Lung (tissue), 12 donors: ENCODE results near the gene TMEM184B. TPM values are rescaled to one million over a fixed set of nuclear protein-coding genes. Genes with fewer than 3 reads are reported as not detected.

ENCODE experiments used
- ATAC-seq: fragments of 200-7000 bp; cut with Tn5 transposase; one replicate; pipeline ENCODE4 v1.9.1; 2020; ENCODE audit warnings: moderate number of reproducible peaks; ENCODE audit not compliant: insufficient read depth, low FRiP score
- DNase-seq, 3 donors: peaks; one replicate each; pipeline ENCODE4 v3.0.0-alpha.2; 2013 to 2017
- H3K27ac ChIP-seq, 2 donors: one replicate each; pipeline ENCODE4 v1.5.1; 2013; ENCODE audit warnings: mild to moderate bottlenecking in 2 of 2, moderate library complexity in 2 of 2, control low read depth in 1 of 2, inconsistent platforms in 1 of 2, low read depth in 1 of 2, low read length in 1 of 2
- H3K27me3 ChIP-seq, 3 donors: one replicate each; pipeline ENCODE4 v1.5.1; 2013; ENCODE audit warnings: low read length in 2 of 3; ENCODE audit not compliant: control insufficient read depth in 3 of 3, insufficient read depth in 3 of 3
- H3K36me3 ChIP-seq, 4 donors: one replicate each; pipeline ENCODE4 v1.5.1; 2013; ENCODE audit warnings: low read length in 4 of 4, mild to moderate bottlenecking in 1 of 4, moderate library complexity in 1 of 4; ENCODE audit not compliant: control insufficient read depth in 4 of 4, insufficient read depth in 4 of 4
- H3K4me1 ChIP-seq, 5 donors: one replicate each; pipeline ENCODE4 v1.5.1; 2013; ENCODE audit warnings: low read length in 5 of 5, mild to moderate bottlenecking in 2 of 5, moderate library complexity in 1 of 5; ENCODE audit not compliant: control insufficient read depth in 5 of 5, insufficient read depth in 5 of 5
- H3K4me3 ChIP-seq: one replicate; pipeline ENCODE4 v1.5.1; 2013; ENCODE audit warnings: mild to moderate bottlenecking, control low read depth, moderate library complexity
- H3K9ac ChIP-seq, 2 donors: one replicate each; pipeline ENCODE4 v1.5.1; 2013; ENCODE audit warnings: low read length in 2 of 2, control low read depth in 1 of 2; ENCODE audit not compliant: insufficient read depth in 1 of 2
- H3K9me3 ChIP-seq, 4 donors: one replicate each; pipeline ENCODE4 v1.5.1; 2013; ENCODE audit warnings: low read length in 3 of 4, mild to moderate bottlenecking in 1 of 4, moderate library complexity in 1 of 4; ENCODE audit not compliant: control insufficient read depth in 4 of 4, insufficient read depth in 3 of 4
- CTCF ChIP-seq: IDR thresholded peaks from 2 replicates; pipeline ENCODE4 v1.5.1; 2012; ENCODE audit warnings: mild to moderate bottlenecking; ENCODE audit errors: control extremely low read depth, extremely low read depth
- WGBS, 2 donors: extraction: QIAGEN DNeasy Blood & Tissue Kit; methylation state at CpG; one replicate each; pipeline ENCODE4 v1.1.7; 2013; 5-methylcytosine and 5-hydroxymethylcytosine counted together
- polyA plus RNA-seq, 2 donors: library from polyadenylated mRNA; stranded (reverse); fragments of 200-250 nt; gene quantifications; one replicate each; pipeline ENCODE4 v1.2.1, GENCODE V29; 2013
- total RNA-seq, 2 donors: library from RNA; depleted of rRNA in 1 of 2; stranded (reverse); fragments of >200 nt in 1 of 2; gene quantifications; one replicate each; pipeline ENCODE4 v1.2.1, GENCODE V29; 2014 to 2021
- donor health status: control.
- donor health status: control.
- donor health status: Bipolar disorder and iron deficiency.
- donor health status: healthy.
- donor health status: DM: yes; HTN: yes; CAD: no.

TMEM184B gene
- total and polyA plus RNA-seq, 4 donors, result 26.3 to 82.4 (median 39.9) TPM

- Histone ChIP-seq H3K4me3 (no peak overlapping the region), H3K27ac (no peak overlapping the region), H3K9ac (peak overlapping the region in 1 of 2 donors; percentile 49), H3K9me3 (no peaks in the 10 kb centered on the region), H3K4me1 (peaks cover 0 to 8% (median 2%) of the 10 kb centered on the region in 5 donors), H3K27me3 (no peaks in the 10 kb centered on the region), H3K36me3 (no peaks in the 10 kb centered on the region)
- DNase-seq (peak; percentile 53 to 66 (median 55)), ATAC-seq (no peak)
- 75 to 86% methylated on average over 19 of the region's 19 CpGs for WGBS, 2 donors
- no peak for TF ChIP-seq CTCF
Observed at GRCh38 chr22:38196791-38197419, 75.9 kb downstream of the TMEM184B start.

- Histone ChIP-seq H3K4me3 (no peak overlapping the region), H3K9ac (no peak overlapping the region), H3K36me3 (no peaks in the 10 kb centered on the region), H3K27ac (no peak overlapping the region), H3K4me1 (peaks cover 0 to 4% (median 0%) of the 10 kb centered on the region in 5 donors), H3K9me3 (no peaks in the 10 kb centered on the region), H3K27me3 (no peaks in the 10 kb centered on the region)
- ATAC-seq (no peak), DNase-seq (no peak)
- no peak for TF ChIP-seq CTCF
- 27 to 56% methylated on average over 6 of the region's 6 CpGs for WGBS, 2 donors
Observed at GRCh38 chr22:38193580-38193979, 79.2 kb downstream of the TMEM184B start.

GRCh38 chr22:38192475-38192863, 80.3 kb downstream of the TMEM184B start:
- no peak overlapping the region for H3K9ac ChIP-seq
- WGBS, 2 donors, result 88 to 91% methylated on average over 3 of the region's 3 CpGs
- H3K9me3 ChIP-seq, result no peaks in the 10 kb centered on the region
- H3K36me3 ChIP-seq, result no peaks in the 10 kb centered on the region
- DNase-seq (no peak), ATAC-seq (no peak)
- H3K27me3 ChIP-seq, result no peaks in the 10 kb centered on the region
- no peak overlapping the region for H3K4me3 ChIP-seq
- no peak for TF ChIP-seq CTCF
- peaks cover 0 to 5% (median 0%) of the 10 kb centered on the region in 5 donors for H3K4me1 ChIP-seq
- H3K27ac ChIP-seq, result no peak overlapping the region
